Measurements from ENCODE around the gene ITGA4. TPM values are rescaled to one million over a fixed set of nuclear protein-coding genes. Genes with fewer than 3 reads are reported as not detected.

ITGA4 gene
- total RNA-seq, 1 donor from 2014 or later = 74.4 TPM

- Mint-ChIP-seq H3K27me3 (ENCODE audit: low read depth) (no peaks in the 10 kb centered on the region), H3K4me1 (peaks cover 5% of the 10 kb centered on the region), H3K9me3 (peaks cover 20% of the 10 kb centered on the region), H3K36me3 (ENCODE audit: low read depth) (peaks cover 12% of the 10 kb centered on the region), H3K27ac (ENCODE audit: unreplicated experiment) (no peak overlapping the region), H3K4me3 (no peak overlapping the region)
- DNase-seq (ENCODE audit: low read depth, low spot score) = no peak
- no peak for TF ChIP-seq CTCF (conservative IDR thresholded peaks at IDR 0.05)
Measured at GRCh38 chr2:181431674-181432073, 25.5 kb upstream of the ITGA4 start.

DNA sequence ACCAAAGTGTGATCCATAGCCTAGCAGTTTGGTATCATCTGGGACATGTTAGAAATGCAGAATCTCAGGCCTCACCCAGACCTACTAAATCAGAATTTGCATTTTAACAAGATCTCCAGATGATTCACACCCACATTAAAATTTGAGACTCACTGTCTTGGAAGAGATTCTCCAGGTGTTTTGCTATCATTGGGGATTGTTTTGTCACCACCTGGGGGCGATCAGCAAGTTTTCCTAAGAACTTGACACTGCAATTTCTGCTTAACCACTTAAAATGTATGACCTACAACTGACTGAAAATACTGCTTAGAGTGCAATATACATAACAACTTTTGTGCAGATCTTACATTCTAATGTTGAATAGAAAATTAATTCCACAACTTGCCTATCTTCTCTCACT lies 18.9 kb upstream of the ITGA4 start:
- H3K4me3 Mint-ChIP-seq = no peak overlapping the region
- H3K27me3 Mint-ChIP-seq (ENCODE audit: low read depth) = no peaks in the 10 kb centered on the region
- peaks cover 11% of the 10 kb centered on the region for H3K9me3 Mint-ChIP-seq
- no peak for DNase-seq (ENCODE audit: low read depth, low spot score)
- peaks cover 7% of the 10 kb centered on the region for H3K36me3 Mint-ChIP-seq (ENCODE audit: low read depth)
- peaks cover 11% of the 10 kb centered on the region for H3K4me1 Mint-ChIP-seq
- no peak overlapping the region for H3K27ac Mint-ChIP-seq (ENCODE audit: unreplicated experiment)
- TF ChIP-seq CTCF (conservative IDR thresholded peaks at IDR 0.05) = no peak

DNA sequence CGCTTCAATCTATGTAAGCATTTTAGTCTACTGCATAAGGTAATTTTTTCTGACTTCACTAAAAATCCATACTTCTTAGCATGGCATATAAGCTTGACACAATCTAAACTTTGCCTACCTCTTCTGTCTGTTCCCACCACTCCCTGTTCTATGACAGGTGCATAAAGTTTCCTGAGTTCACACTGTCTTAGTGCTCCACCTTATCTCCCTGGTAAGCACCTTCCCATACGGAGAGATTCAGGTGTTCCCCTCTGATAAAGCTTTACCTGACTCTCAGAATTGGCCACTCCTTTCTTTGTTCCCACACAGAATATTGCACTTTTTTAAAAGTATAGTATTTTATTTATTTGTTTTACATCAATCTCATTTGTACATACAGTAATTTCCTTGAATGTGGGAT lies 16.8 kb upstream of the ITGA4 start:
- TF ChIP-seq CTCF (conservative IDR thresholded peaks at IDR 0.05) = no peak
- Mint-ChIP-seq H3K4me1 (peaks cover 24% of the 10 kb centered on the region), H3K27me3 (ENCODE audit: low read depth) (no peaks in the 10 kb centered on the region), H3K36me3 (ENCODE audit: low read depth) (no peaks in the 10 kb centered on the region), H3K9me3 (peaks cover under 1% of the 10 kb centered on the region), H3K4me3 (no peak overlapping the region), H3K27ac (ENCODE audit: unreplicated experiment) (no peak overlapping the region)
- DNase-seq (ENCODE audit: low read depth, low spot score) = no peak

GRCh38 chr2:181440919-181441318 lies 16.3 kb upstream of the ITGA4 start:
- H3K9me3 Mint-ChIP-seq = no peaks in the 10 kb centered on the region
- no peak overlapping the region for H3K4me3 Mint-ChIP-seq
- no peaks in the 10 kb centered on the region for H3K36me3 Mint-ChIP-seq (ENCODE audit: low read depth)
- no peak for DNase-seq (ENCODE audit: low read depth, low spot score)
- no peak overlapping the region for H3K27ac Mint-ChIP-seq (ENCODE audit: unreplicated experiment)
- H3K27me3 Mint-ChIP-seq (ENCODE audit: low read depth) = no peaks in the 10 kb centered on the region
- no peak for TF ChIP-seq CTCF (conservative IDR thresholded peaks at IDR 0.05)
- H3K4me1 Mint-ChIP-seq = peaks cover 24% of the 10 kb centered on the region

DNA sequence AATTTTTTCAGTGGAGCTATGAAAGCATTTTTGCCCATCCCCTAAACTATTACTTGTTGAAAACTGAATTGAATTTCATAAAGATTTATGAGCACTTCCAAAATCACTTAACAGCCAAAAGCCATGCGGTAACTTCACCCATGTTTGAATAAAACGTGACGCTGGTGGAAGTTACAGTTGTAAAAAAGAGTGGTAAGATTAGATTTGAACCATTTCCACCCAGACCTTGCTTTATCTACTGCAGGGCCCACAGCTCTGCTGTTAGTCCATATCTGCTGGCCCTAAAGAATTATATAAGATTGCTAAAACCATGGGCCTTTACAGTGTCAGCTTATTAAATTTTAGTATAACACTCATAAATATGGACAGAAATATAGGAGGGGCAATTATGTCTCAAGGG lies 15.5 kb upstream of the ITGA4 start:
- TF ChIP-seq CTCF (conservative IDR thresholded peaks at IDR 0.05) = no peak
- no peak for DNase-seq (ENCODE audit: low read depth, low spot score)
- Mint-ChIP-seq H3K4me1 (peaks cover 24% of the 10 kb centered on the region), H3K4me3 (no peak overlapping the region), H3K27me3 (ENCODE audit: low read depth) (no peaks in the 10 kb centered on the region), H3K27ac (ENCODE audit: unreplicated experiment) (no peak overlapping the region), H3K36me3 (ENCODE audit: low read depth) (no peaks in the 10 kb centered on the region), H3K9me3 (no peaks in the 10 kb centered on the region)

DNA sequence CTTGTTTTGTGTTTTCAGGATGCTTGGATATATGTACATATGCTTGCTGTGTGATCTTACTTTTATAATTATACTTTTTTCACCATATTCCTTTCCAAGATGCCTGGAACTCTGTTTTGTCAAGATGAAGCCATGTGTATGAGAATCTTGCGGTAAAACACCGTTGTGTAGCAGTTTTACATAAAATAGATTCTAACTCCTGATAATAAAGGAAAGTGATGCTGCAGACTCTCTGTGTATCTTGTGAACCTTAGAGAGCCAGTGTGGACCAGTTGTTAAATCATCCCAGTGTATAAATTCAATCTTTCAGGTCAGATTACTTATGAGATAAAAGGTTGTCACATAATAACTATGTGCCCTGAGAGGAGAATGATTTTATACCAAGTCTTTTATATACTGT lies 12.5 kb upstream of the ITGA4 start:
- H3K9me3 Mint-ChIP-seq = peaks cover 3% of the 10 kb centered on the region
- H3K27me3 Mint-ChIP-seq (ENCODE audit: low read depth) = no peaks in the 10 kb centered on the region
- no peak for TF ChIP-seq CTCF (conservative IDR thresholded peaks at IDR 0.05)
- H3K4me3 Mint-ChIP-seq = no peak overlapping the region
- H3K4me1 Mint-ChIP-seq = peaks cover 26% of the 10 kb centered on the region
- H3K27ac Mint-ChIP-seq (ENCODE audit: unreplicated experiment) = no peak overlapping the region
- no peak for DNase-seq (ENCODE audit: low read depth, low spot score)
- peaks cover 6% of the 10 kb centered on the region for H3K36me3 Mint-ChIP-seq (ENCODE audit: low read depth)

Measured in neural crest cell (in vitro differentiated cells).